ENCODE measurements around the gene HMSD.

GRCh38 chr18:63917817-63918216, 31.3 kb upstream of the HMSD start:
- no peak for TF ChIP-seq CTCF (IDR thresholded peaks at IDR 0.05)
- no peak for TF ChIP-seq POLR2A (IDR thresholded peaks at IDR 0.05)
